ENCODE results near the gene ZNF549.
A peak's percentile ranks its signal among the peaks of the same experiment; 100 is the strongest.

ZNF549 gene

GRCh38 chr19:57599377-57599760 is 72.2 kb downstream of the ZNF549 start:
- TF ChIP-seq POU2F2 (IDR thresholded peaks at IDR 0.05; ENCODE audit: low read depth, low read length) (no peak), TAF1 (IDR thresholded peaks at IDR 0.05; ENCODE audit: low read depth, low read length) (no peak), PAX5 (IDR thresholded peaks at IDR 0.05; ENCODE audit: insufficient read depth, low read length, severe bottlenecking) (no peak), SPI1 (IDR thresholded peaks at IDR 0.05; ENCODE audit: low read depth, low read length) (no peak), POLR2A (IDR thresholded peaks at IDR 0.05; ENCODE audit: low read depth, low read length) (no peak)
- FAIRE-seq = no peak
- DNase-seq (ENCODE audit: insufficient read length, low spot score) = no peak

DNA sequence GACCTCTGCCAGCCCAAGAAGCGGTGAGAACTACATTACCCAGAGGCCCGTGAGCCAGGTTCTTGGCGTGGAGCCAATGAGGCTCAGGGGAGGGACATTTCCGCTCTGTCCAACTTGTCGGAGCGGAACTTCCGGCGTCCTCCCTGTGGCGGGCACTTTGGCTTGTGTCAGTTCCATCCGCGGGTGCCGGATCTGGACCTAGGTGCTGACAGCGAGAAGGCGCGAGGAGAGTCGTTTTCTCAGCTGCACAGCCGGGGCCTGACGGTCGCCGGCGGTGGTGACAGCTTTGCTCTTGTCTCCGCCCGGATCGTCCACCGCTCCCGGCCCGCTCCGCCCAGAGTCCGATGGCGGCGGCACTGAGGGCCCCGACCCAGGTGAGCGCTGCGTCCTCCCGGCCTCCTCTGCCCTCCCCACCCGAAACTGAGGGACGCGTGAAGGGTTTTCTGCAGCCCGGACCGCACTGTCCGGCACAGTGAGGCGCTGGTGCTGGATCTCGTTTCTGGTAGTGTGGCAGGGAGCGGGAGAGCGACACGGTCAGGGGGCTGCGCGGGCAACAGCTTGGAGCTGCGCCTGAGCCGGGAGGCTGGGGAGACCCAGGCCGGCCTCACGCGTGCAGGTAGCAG is 72.7 kb downstream of the ZNF549 start, which contains the start of gene ZNF530:
Gene ZNF530 (plus strand): TSS at position 125 of the 623 bp plus-strand sequence. CDS start 4,461 bp downstream, outside the sequence.
- TF ChIP-seq POLR2A (IDR thresholded peaks at IDR 0.05; ENCODE audit: low read depth, low read length) (peak; percentile 45; the same call in 1 of the 2 replicates), POLR2AphosphoS5 (IDR thresholded peaks at IDR 0.05; ENCODE audit: low read depth, low read length) (peak; percentile 75; the same call in 1 of the 2 replicates), PAX5 (IDR thresholded peaks at IDR 0.05; ENCODE audit: insufficient read depth, low read length, severe bottlenecking) (no peak)
- DNase-seq (ENCODE audit: insufficient read length, low spot score) (peak; percentile 85), FAIRE-seq (peak; percentile 97)

- no peak for TF ChIP-seq POLR2A (IDR thresholded peaks at IDR 0.05; ENCODE audit: low read depth, low read length)
- no peak for TF ChIP-seq PAX5 (IDR thresholded peaks at IDR 0.05; ENCODE audit: insufficient read depth, low read length, severe bottlenecking)
- TF ChIP-seq SPI1 (IDR thresholded peaks at IDR 0.05; ENCODE audit: low read depth, low read length) = no peak
- no peak for TF ChIP-seq TAF1 (IDR thresholded peaks at IDR 0.05; ENCODE audit: low read depth, low read length)
- no peak for TF ChIP-seq POLR2AphosphoS5 (IDR thresholded peaks at IDR 0.05; ENCODE audit: low read depth, low read length)
- no peak for TF ChIP-seq POU2F2 (IDR thresholded peaks at IDR 0.05; ENCODE audit: low read depth, low read length)
- no peak for FAIRE-seq
- no peak for DNase-seq (ENCODE audit: insufficient read length, low spot score)
Observed at GRCh38 chr19:57606931-57607330, 79.8 kb downstream of the ZNF549 start.
